NCI-H2171 treated with DMSO at 0.1 percent for 48 hours (cell line): ENCODE measurements around the gene OVCH2.
"Not testable (repeated sequence)": the region's sequence is repeated elsewhere in the genome, so short reads cannot be mapped to it uniquely, and the experiment has no call there.

Source experiments
- DNase-seq: peaks from one replicate; lab custom pipeline; 2025; lab: John Stamatoyannopoulos, UW

The OVCH2 gene

GRCh38 chr11:7706377-7706776, at the start of gene OVCH2:
Gene OVCH2, minus strand, starts transcription at chr11:7706477. Its CDS starts 83 bp downstream, at chr11:7706394.
- no peak for DNase-seq

DNA sequence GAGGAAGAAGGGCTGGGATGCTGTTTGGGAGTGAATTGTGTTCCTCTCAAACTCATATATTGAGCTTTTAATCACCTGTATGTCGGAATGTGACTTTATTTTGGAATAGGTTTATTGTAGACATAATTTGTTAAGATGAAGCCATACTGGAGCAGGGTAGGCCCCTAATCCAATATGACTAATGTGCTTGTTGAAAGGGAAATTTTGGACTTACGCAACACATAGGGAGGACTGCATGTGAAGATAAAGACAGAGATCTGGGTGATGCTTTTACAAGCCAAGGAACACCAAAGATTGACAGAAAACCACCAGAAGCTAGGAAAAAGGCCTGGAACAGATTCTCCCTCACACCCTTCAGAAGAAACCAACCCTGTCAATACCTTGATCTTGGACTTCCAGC, 43.2 kb upstream of the OVCH2 start:
- no peak for DNase-seq

- not testable (repeated sequence) for DNase-seq
Observed at GRCh38 chr11:7734767-7735166, 28.5 kb upstream of the OVCH2 start.

DNA sequence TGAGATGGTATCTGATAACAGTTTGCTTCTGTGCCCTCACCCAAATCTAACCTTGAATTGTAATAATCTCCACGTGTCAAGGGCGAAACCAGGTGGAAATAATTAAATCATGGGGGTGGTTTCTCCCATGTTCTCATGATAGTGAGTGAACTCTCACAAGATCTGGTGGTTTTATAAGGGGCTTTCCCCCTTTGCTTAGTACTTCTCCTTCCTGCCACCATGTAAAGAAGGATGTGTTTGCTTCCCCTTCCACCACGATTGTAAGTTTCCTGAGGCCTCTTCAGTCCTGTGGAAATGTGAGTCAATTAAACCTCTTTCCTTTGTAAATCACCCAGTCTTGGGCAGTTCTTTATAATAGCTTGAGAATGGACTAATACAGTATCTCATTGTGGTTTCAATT, 8.5 kb upstream of the OVCH2 start:
- DNase-seq, result no peak

DNA sequence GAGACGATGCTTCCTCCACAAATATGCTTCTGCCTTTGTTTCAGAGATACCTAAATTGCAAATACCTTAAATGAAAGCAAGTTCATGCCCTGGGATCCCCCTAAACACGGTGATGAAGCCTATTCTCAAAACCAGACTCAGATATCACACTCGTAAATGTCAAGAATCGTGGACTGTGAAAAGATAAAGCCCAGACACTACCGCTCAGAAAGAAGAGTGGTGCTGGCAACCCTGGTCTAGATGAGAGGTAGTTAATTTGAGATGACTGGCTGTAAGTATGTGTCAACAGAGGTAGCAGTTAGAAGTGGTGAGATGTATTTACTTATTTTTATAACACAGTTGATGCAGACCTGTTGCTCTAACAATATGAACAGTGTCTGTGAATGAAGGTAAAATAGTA, 2.5 kb downstream of the OVCH2 start:
- DNase-seq, result no peak

DNA sequence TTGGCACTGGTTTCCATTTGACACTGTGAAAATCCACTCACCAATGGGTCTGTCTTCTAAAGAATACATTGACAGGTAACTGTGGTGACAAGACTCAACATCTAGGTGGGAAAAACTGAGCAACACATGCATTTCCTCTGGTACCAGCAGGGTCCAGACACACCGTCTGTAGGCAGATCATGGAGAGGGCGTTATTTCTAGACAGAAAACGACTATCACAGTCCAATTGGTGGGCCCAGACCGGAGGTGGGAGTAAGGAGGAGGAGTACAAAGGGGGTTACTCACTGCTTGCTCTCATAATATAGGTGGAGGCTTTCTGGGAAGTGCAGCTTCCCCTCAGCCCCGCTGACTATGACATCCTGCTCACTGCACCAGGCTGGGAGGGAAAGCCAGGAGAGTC, 9.9 kb downstream of the OVCH2 start:
- no peak for DNase-seq

DNA sequence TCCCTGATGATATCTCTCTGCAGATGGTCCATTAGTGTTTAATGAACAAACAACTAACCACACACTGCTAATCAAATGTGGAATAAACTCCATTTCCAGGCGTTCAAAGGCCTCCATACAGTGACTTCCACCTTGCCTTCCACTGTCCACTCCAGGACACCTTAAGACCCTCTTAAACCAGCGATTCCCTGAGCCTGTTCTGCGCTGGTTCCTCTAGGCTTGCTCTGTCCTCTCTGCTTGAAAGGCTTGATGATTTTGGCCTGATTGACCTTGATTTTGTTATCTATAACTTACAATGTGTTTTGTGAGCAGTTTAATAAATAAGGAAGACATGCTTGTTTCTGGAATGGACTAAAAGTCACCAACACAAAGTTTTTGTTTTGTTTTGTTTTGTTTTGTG, 12.0 kb downstream of the OVCH2 start:
- DNase-seq, result no peak

DNA sequence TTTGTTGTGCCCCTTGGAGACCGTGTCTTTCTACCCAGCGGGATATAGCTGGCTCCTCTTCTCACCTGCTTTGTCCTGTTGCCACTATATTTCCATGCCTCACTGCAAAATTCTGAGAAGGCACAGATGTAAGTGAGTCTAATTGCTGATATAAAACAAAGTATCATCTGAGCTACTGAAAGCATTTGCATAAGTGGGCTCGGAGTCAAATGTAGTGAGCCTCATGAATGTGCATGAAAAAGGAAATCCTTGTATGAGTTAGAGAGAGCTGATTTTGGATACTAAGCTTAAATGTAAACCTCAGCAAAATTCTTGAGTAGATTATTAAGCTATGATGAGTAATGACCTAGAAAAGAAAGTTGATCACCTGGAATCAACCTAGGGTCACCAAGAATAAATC, 13.9 kb downstream of the OVCH2 start:
- no peak for DNase-seq

- DNase-seq, result no peak
Observed at GRCh38 chr11:7691759-7692350, 14.4 kb downstream of the OVCH2 start.

- peak; percentile 7 for DNase-seq
Observed at GRCh38 chr11:7690648-7691047, 15.6 kb downstream of the OVCH2 start.

DNA sequence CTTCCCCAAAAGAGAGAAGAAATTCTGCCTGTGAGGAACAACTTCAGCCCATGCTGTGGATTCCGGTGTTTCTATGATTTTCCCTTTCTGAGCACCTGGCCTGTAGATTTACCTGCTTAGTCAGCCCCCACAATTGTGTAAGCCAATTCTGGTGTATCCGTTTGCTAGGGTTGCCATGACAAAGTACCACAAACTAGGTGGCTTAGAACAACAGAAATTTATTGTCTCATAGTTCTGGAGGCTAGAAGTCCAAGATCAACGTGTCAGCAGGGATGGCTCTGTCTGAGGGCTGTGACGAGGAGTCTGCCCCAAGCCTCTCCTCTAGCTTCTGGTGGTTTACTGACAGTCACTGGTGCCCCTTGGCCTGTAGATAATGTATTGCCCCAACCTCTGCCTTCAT, 17.0 kb downstream of the OVCH2 start:
- DNase-seq, result no peak

GRCh38 chr11:7688238-7688826, 17.9 kb downstream of the OVCH2 start:
- DNase-seq, result peak; percentile 25

DNA sequence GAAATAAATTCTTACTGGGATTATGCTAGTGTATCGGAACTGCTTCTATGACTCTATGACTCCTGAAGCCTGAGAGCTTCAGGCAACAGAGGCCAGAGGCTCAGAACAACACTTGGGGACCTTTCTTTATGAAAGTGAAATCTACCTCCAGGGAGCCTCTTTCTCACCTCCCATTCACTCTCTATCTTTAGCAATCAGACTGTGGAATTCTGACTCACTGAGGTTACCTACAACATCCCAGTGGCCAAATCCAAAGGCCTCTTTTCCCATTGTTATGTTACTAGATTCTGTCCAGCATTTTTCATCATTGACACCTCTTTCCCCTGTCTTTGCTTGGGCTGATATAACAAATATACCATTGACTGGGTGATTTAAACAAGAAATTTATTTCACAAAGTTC, 18.9 kb downstream of the OVCH2 start:
- DNase-seq, result no peak

GRCh38 chr11:7686761-7687160, 19.5 kb downstream of the OVCH2 start:
- no peak for DNase-seq

- no peak for DNase-seq
Observed at GRCh38 chr11:7683571-7683970, 22.7 kb downstream of the OVCH2 start.

- no peak for DNase-seq
Observed at GRCh38 chr11:7677796-7678201, 28.5 kb downstream of the OVCH2 start.

DNA sequence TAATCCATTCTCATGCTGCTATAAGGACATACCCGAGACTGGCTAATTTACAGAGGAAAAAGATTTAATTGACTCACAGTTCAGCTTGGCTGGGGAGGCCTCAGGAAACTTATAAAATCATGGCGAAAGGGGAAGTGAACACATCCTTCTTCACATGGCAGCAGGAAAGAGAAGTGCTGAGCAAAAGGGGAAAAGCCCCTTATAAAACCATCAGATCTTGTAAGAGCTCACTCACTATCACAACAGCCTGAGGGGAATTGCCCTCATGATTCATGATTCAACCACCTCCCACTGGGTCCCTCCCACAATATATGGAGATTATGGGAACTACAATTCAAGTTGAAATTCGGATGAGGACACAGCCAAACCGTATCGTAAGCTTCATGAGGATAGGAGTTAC, 29.2 kb downstream of the OVCH2 start:
- DNase-seq, result no peak

DNA sequence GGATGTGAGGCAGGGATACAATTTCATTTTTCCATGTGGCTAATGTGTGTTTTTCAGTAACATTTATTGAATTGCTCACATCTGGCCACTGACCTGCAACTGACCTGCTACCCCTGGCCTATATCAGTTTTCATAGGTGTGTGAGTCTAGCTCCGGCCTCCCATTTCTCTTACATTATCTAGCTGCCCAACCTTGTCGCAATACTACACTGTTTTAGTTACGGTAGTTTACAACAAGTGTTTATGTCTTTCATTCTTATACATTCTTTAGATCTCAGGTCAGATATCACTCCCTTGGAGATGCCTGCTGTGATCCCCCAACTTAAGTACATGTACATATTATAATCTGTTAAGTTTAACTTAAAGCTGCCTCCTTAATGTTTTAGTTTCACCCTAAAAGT, 30.6 kb downstream of the OVCH2 start:
- DNase-seq, result no peak

DNA sequence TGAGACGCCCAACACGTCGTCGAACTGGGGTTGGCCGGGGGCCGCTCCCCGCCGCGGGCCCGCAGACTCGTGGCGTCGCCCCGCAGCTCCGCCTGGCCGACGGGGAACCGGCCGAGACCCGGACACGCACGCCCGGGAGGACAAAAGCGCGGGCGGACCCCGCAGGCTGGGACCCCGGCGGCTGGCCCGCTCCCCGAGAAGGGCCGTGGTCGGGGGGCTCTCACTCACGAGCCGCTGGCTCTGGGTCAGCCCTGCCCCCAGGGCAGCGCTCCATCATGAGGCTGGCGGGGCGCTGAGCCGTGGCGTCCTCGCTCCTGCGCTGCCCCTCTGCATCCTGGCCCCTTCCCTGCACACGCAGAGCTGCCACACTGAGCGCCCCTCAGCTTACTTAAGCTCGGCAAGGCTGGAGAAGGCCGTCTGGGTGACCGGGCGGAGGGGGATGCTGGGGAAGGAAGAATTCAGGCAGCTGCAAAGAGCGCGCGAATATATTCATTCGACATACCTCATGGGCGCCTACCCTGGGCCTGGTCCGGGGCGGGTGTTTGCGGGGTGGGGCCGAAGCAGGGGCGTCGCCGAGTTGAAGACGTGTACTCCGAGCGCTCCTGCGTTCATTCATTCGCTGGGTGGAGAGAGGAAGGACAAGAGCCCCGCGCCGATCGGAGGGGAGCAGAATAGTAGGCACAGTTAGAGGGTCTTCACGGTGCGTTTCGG, 32.4 kb downstream of the OVCH2 start:
- DNase-seq, result no peak

GRCh38 chr11:7672960-7673723, 33.1 kb downstream of the OVCH2 start, which contains the start of gene CYB5R2:
Gene CYB5R2, minus strand, starts transcription at chr11:7673500. Its CDS starts 675 bp downstream, at chr11:7672825.
- no peak for DNase-seq

DNA sequence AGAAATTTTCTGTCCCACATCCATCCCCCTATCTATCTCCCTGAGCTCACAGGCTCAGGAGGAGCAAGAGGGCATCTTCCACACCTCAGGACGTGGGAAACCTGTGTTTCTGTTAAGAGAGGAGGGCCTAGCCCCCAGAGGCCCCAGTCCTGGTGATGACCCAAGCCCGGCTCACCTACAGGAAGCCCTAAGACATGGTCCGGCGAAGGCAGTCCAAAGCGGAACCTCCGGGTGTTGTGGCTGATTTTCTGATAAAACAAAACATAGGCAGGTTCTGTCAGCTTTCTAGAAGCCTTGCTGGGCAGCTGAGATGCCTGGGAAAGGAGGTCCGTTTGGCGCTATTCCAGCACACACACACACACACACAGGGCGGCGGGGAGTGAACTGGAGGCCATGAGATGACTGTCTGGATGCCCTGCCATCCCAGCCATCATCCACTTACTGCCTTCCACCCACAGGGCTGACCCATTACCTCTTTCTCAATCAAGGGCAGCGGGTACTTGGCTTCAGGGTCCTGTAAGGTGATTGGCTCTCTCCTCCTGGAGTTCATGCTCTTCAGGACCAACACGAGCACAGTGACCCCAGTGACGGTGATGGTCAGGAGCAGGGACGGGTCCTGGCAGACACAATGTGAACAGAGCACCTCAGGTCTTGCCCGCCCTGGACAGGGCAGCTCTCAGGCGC, 33.9 kb downstream of the OVCH2 start:
- no peak for DNase-seq
